A549 (cell line): ENCODE data around the gene PTPRG. TPM values are rescaled to one million over a fixed set of nuclear protein-coding genes. Genes with fewer than 3 reads are reported as not detected.

ENCODE experiments used
- ATAC-seq, 2 experiments: fragments of 200-7000 bp in 1 of 2; fragments of >200 bp in 1 of 2; cut with Nextera tagmentation in 1 of 2; cut with Tn5 transposase in 1 of 2; 3 replicates each; pipeline versions ENCODE4 v1.8.0 to v1.9.1; 2018 to 2020; ENCODE audit warnings: mild to moderate bottlenecking in 1 of 2, moderate library complexity in 1 of 2
- CTCF ChIA-PET: fragments of 300-600 bp; sonication (Branson Sonifier 250); formaldehyde crosslinking; extraction: SDS; loops from one replicate; lab custom pipeline; 2021; ENCODE audit warnings: antibody characterized with exemption, inconsistent platforms; lab: Yijun Ruan, JAX
- POLR2A ChIA-PET: fragments of 350-600 bp; formaldehyde crosslinking; extraction: SDS; loops from one replicate; lab custom pipeline; 2021; ENCODE audit warnings: antibody characterized with exemption, inconsistent platforms; lab: Yijun Ruan, JAX
- DNase-seq, 2 experiments: peaks; one replicate each; pipeline versions ENCODE4 v3.0.0 to v3.0.0-alpha.2; 2011 to 2016; ENCODE audit warnings: low read depth in 1 of 2, low spot score in 1 of 2
- FAIRE-seq: peaks from 2 replicates; lab custom pipeline; 2011; peaks lifted over from hg19 to GRCh38; lab: Jason Lieb, UNC
- H3K27ac ChIP-seq, 2 experiments: fragments of >200 bp; sonication (Bioruptor Twin); formaldehyde crosslinking; 3 replicates each; pipeline ENCODE4 v1.5.1; 2016 to 2017
- H3K4me1 ChIP-seq: fragments of >200 bp; sonication (Bioruptor Twin); formaldehyde crosslinking; 3 replicates; pipeline ENCODE4 v1.6.1; 2016
- H3K4me2 ChIP-seq: fragments of >200 bp; sonication (Bioruptor Twin); formaldehyde crosslinking; 3 replicates; pipeline ENCODE4 v1.6.1; 2016
- H3K4me3 ChIP-seq: fragments of >200 bp; sonication (Bioruptor Twin); formaldehyde crosslinking; 3 replicates; pipeline ENCODE4 v1.5.1; 2016
- H3K9me3 ChIP-seq: fragments of >200 bp; sonication (Bioruptor Twin); formaldehyde crosslinking; 3 replicates; pipeline ENCODE4 v1.6.1; 2016
- BCL3 ChIP-seq: fragments of >200 bp; sonication (Bioruptor Twin); formaldehyde crosslinking; IDR thresholded peaks from 3 replicates; pipeline ENCODE4 v1.6.1; 2016
- BHLHE40 ChIP-seq: IDR thresholded peaks from 2 replicates; pipeline ENCODE4 v1.6.1; 2012; ENCODE audit warnings: low read depth, low read length, inconsistent platforms
- CBX8 ChIP-seq: fragments of 200-600 bp; sonication (generic); IDR thresholded peaks from 2 replicates; pipeline ENCODE4 v1.6.1; 2016
- CHD2 ChIP-seq: fragments of 150-350 bp; IDR thresholded peaks from 2 replicates; pipeline ENCODE4 v1.6.1; 2014; ENCODE audit warnings: low read length; ENCODE audit not compliant: partially characterized antibody
- E2F6 ChIP-seq: IDR thresholded peaks from 2 replicates; pipeline ENCODE4 v1.6.1; 2012; ENCODE audit warnings: low read depth, borderline replicate concordance
- EHMT2 ChIP-seq: fragments of 200-600 bp; sonication (generic); IDR thresholded peaks from 2 replicates; pipeline ENCODE4 v1.6.1; 2016; ENCODE audit warnings: antibody characterized with exemption, low read depth, mild to moderate bottlenecking, moderate library complexity
- ELK1 ChIP-seq: fragments of 150-350 bp; IDR thresholded peaks from 2 replicates; pipeline ENCODE4 v1.6.1; 2014; ENCODE audit warnings: low read depth, mild to moderate bottlenecking, low read length
- ESRRA ChIP-seq: fragments of 150-350 bp; IDR thresholded peaks from 2 replicates; pipeline ENCODE4 v1.6.1; 2014; ENCODE audit warnings: mild to moderate bottlenecking, low read length, borderline replicate concordance
- FOXS1 ChIP-seq: fragments of 250-450 bp; sonication (Bioruptor Pico); IDR thresholded peaks from 2 replicates; pipeline ENCODE4 v1.5.0; 2020; ENCODE audit warnings: mild to moderate bottlenecking, moderate library complexity
- HEYL ChIP-seq: fragments of 250-450 bp; sonication (Bioruptor Pico); IDR thresholded peaks from 2 replicates; pipeline ENCODE4 v1.8.0; 2021; ENCODE audit warnings: mild to moderate bottlenecking, moderate library complexity
- HOXA7 ChIP-seq: fragments of 250-450 bp; sonication (Bioruptor Pico); IDR thresholded peaks from 2 replicates; pipeline ENCODE4 v1.5.0; 2020; ENCODE audit warnings: mild to moderate bottlenecking, moderate library complexity
- HOXB13 ChIP-seq: fragments of 250-450 bp; sonication (Bioruptor Pico); IDR thresholded peaks from 2 replicates; pipeline ENCODE4 v1.5.0; 2020; ENCODE audit warnings: low read depth, mild to moderate bottlenecking, moderate library complexity
- JUNB ChIP-seq: fragments of >200 bp; sonication (Bioruptor Twin); formaldehyde crosslinking; IDR thresholded peaks from 2 replicates; pipeline ENCODE4 v1.6.1; 2016
- MAFK ChIP-seq: fragments of 450-650 bp; IDR thresholded peaks from 2 replicates; pipeline ENCODE4 v1.6.1; 2014; ENCODE audit not compliant: partially characterized antibody
- MAZ ChIP-seq: fragments of 150-350 bp; IDR thresholded peaks from 2 replicates; pipeline ENCODE4 v1.6.1; 2014; ENCODE audit warnings: antibody characterized with exemption, low read depth, low read length, borderline replicate concordance
- NR3C1 ChIP-seq: fragments of >200 bp; sonication (Bioruptor Twin); formaldehyde crosslinking; IDR thresholded peaks from 3 replicates; pipeline ENCODE4 v1.6.1; 2017
- PHF8 ChIP-seq: fragments of 200-600 bp; sonication (generic); IDR thresholded peaks from 2 replicates; pipeline ENCODE4 v1.6.1; 2016; ENCODE audit warnings: low read depth, mild to moderate bottlenecking, antibody characterized with exemption, moderate library complexity, borderline replicate concordance
- POLR2A ChIP-seq: IDR thresholded peaks from 2 replicates; pipeline ENCODE4 v1.6.1; 2012; ENCODE audit warnings: mild to moderate bottlenecking, low read length
- RAD21 ChIP-seq, 2 experiments: fragments of >200 bp in 1 of 2; sonication (Bioruptor Twin) in 1 of 2; formaldehyde crosslinking in 1 of 2; IDR thresholded peaks in 1 of 2; conservative IDR thresholded peaks in 1 of 2; 2 replicates in 1 of 2; 3 replicates in 1 of 2; pipeline ENCODE4 v1.6.1; 2012 to 2018; ENCODE audit warnings: inconsistent platforms in 1 of 2
- RCOR1 ChIP-seq: fragments of 150-350 bp; IDR thresholded peaks from 2 replicates; pipeline ENCODE4 v1.6.1; 2014; ENCODE audit warnings: antibody characterized with exemption, low read length, low read depth
- REST ChIP-seq: fragments of 200-600 bp; sonication (generic); IDR thresholded peaks from 2 replicates; pipeline ENCODE4 v1.6.1; 2016; ENCODE audit warnings: antibody characterized with exemption, mild to moderate bottlenecking, moderate library complexity
- SREBF2 ChIP-seq: fragments of 450-650 bp; IDR thresholded peaks from 2 replicates; pipeline ENCODE4 v1.6.1; 2014; ENCODE audit warnings: mild to moderate bottlenecking, moderate library complexity
- TFCP2L1 ChIP-seq: fragments of 250-450 bp; sonication (Bioruptor Pico); IDR thresholded peaks from 2 replicates; pipeline ENCODE4 v1.5.0; 2021; ENCODE audit warnings: mild to moderate bottlenecking
- USF2 ChIP-seq: fragments of 450-650 bp; IDR thresholded peaks from 2 replicates; pipeline ENCODE4 v1.6.1; 2014; ENCODE audit warnings: antibody characterized with exemption
- ZC3H11A ChIP-seq: fragments of 450-650 bp; IDR thresholded peaks from 2 replicates; pipeline ENCODE4 v1.6.1; 2014; ENCODE audit warnings: antibody characterized with exemption, mild to moderate bottlenecking
- ZNF302 ChIP-seq: fragments of 250-450 bp; sonication (Bioruptor Pico); IDR thresholded peaks from 2 replicates; pipeline ENCODE4 v1.9.0; 2021; ENCODE audit warnings: inconsistent platforms, mild to moderate bottlenecking, moderate library complexity
- WGBS: methylation state at CpG from one replicate; pipeline ENCODE4 v1.1.6; 2017; ENCODE audit errors: missing lambda C conversion rate; 5-methylcytosine and 5-hydroxymethylcytosine counted together
- polyA plus RNA-seq, 4 experiments: library from polyadenylated mRNA; depleted of rRNA in 3 of 4; stranded (reverse); fragments of >200 nt; fragmentation: RNase III in 1 of 4; extraction: RNeasy Plus Mini Kit Qiagen cat#74134 plus additional on column Dnase treatment in 1 of 4; gene quantifications; 2 replicates in 3 of 4; 3 replicates in 1 of 4; pipeline ENCODE4 v1.2.3, GENCODE V29; 2011 to 2017

Gene PTPRG
- polyA plus RNA-seq, 2 of the 4 experiments (the other 2 are of a cell fraction): 4.5 to 4.8 TPM

- Histone ChIP-seq H3K4me1 (no peaks in the 10 kb centered on the region), H3K9me3 (no peaks in the 10 kb centered on the region), H3K4me3 (no peak overlapping the region)
- no peak for DNase-seq
- TF ChIP-seq EHMT2: no peak
- no peak for TF ChIP-seq MAZ
- TF ChIP-seq BCL3: no peak
- TF ChIP-seq ZC3H11A: no peak
- TF ChIP-seq PHF8: no peak
- TF ChIP-seq HOXB13 (CRISPR knock-in tag): no peak
- TF ChIP-seq ZNF302 (CRISPR knock-in tag): no peak
- TF ChIP-seq E2F6: no peak
- no peak for TF ChIP-seq BHLHE40
- TF ChIP-seq CBX8: no peak
- no peak for TF ChIP-seq REST
- no peak for TF ChIP-seq ESRRA
- TF ChIP-seq MAFK: no peak
- no peak for TF ChIP-seq FOXS1 (CRISPR knock-in tag)
- TF ChIP-seq ELK1: no peak
- TF ChIP-seq, all 56 proteins: peak for 0
- ChIA-PET POLR2A (no interaction called here), CTCF (interaction anchor here (0.6 kb wide), 1 partner anchor 14 kb away, joined by 3 read pairs; no protein-coding TSS in a partner anchor)
- FAIRE-seq: no peak
- Histone ChIP-seq H3K27ac (no peak overlapping the region), H3K4me2 (no peak overlapping the region)
- no peak for ATAC-seq
- 27% methylated on average over 1 of the region's 1 CpG for WGBS
Measured at GRCh38 chr3:61863579-61863978, 302.2 kb downstream of the PTPRG start.

- TF ChIP-seq NR3C1 (no peak), HOXA7 (CRISPR knock-in tag) (no peak), HEYL (CRISPR knock-in tag) (no peak), MAFK (no peak), BHLHE40 (no peak), CHD2 (no peak), RAD21 (conservative IDR thresholded peaks at IDR 0.05 in 1 of 2, IDR thresholded peaks at IDR 0.05 in 1 of 2) (no peak), RCOR1 (no peak), JUNB (no peak), USF2 (no peak), POLR2A (no peak), TFCP2L1 (CRISPR knock-in tag) (no peak), SREBF2 (no peak)
- no peaks in the 10 kb centered on the region for H3K4me1 ChIP-seq
- H3K9me3 ChIP-seq: no peaks in the 10 kb centered on the region
- 50% methylated on average over 1 of the region's 1 CpG for WGBS
- no peak for ATAC-seq
- no peak for DNase-seq
- ChIA-PET CTCF (no interaction called here), POLR2A (no interaction called here)
- no peak overlapping the region for H3K4me3 ChIP-seq
- H3K27ac ChIP-seq: no peak overlapping the region
- no peak for FAIRE-seq
- no peak overlapping the region for H3K4me2 ChIP-seq
Measured at GRCh38 chr3:61864886-61865285, 303.5 kb downstream of the PTPRG start.
